GM13977 (cell line): ENCODE data around the gene MCAM.

Experiments
- DNase-seq: peaks from one replicate; pipeline ENCODE4 v3.0.0; 2012; ENCODE audit warnings: low spot score
- CTCF ChIP-seq: IDR thresholded peaks from 2 replicates; pipeline ENCODE4 v1.5.1; 2012; ENCODE audit warnings: mild to moderate bottlenecking, control low read depth; ENCODE audit not compliant: insufficient read depth; ENCODE audit errors: extremely low read depth, missing control alignments
- in situ Hi-C: fragments of 300-500 bp; cut with MboI; formaldehyde crosslinking; loops from one replicate; pipeline ENCODE4 v1.12.0; 2022; ENCODE audit warnings: low sequenced_read_pairs, low pct_unique_long_range_greater_than_20kb, mixed read lengths, inconsistent platforms; ENCODE audit not compliant: unreplicated experiment

Gene MCAM

GRCh38 chr11:119355091-119355843 lies 38.3 kb upstream of the MCAM start:
- in situ Hi-C loops = loop anchor here (10.0 kb wide), 1 partner anchor 120 kb away; no protein-coding TSS in a partner anchor
- DNase-seq = no peak
- no peak for TF ChIP-seq CTCF

GRCh38 chr11:119352857-119353260 lies 35.9 kb upstream of the MCAM start:
- in situ Hi-C loops = loop anchor here (10.0 kb wide), 1 partner anchor 122 kb away; no protein-coding TSS in a partner anchor
- DNase-seq = no peak
- no peak for TF ChIP-seq CTCF

GRCh38 chr11:119351232-119351631 lies 34.3 kb upstream of the MCAM start:
- no peak for TF ChIP-seq CTCF
- no peak for DNase-seq
- in situ Hi-C loops = loop anchor here (10.0 kb wide), 1 partner anchor 124 kb away; no protein-coding TSS in a partner anchor

- in situ Hi-C loops = loop anchor here (10.0 kb wide), 1 partner anchor 124 kb away; no protein-coding TSS in a partner anchor
- TF ChIP-seq CTCF = no peak
- DNase-seq = no peak
Observed at GRCh38 chr11:119350302-119350701, 33.4 kb upstream of the MCAM start.

- DNase-seq = no peak
- in situ Hi-C loops = no loop called here
- no peak for TF ChIP-seq CTCF
Observed at GRCh38 chr11:119347940-119348605, 31.1 kb upstream of the MCAM start.

GRCh38 chr11:119347242-119347641 lies 30.3 kb upstream of the MCAM start:
- no peak for DNase-seq
- in situ Hi-C loops = no loop called here
- no peak for TF ChIP-seq CTCF
